ENCODE data around the gene LIMCH1.

GRCh38 chr4:41613386-41613785 is 75.4 kb downstream of the LIMCH1 start:
- TF ChIP-seq CTCF (IDR thresholded peaks at IDR 0.05), result no peak
- TF ChIP-seq EP300 (IDR thresholded peaks at IDR 0.05), result no peak
- TF ChIP-seq POLR2AphosphoS5 (IDR thresholded peaks at IDR 0.05), result no peak
- no peak for TF ChIP-seq POLR2A (IDR thresholded peaks at IDR 0.05)
